Measurements from ENCODE around the gene COL5A1.
A peak's percentile ranks its signal among the peaks of the same experiment; 100 is the strongest.

Gene COL5A1

DNA sequence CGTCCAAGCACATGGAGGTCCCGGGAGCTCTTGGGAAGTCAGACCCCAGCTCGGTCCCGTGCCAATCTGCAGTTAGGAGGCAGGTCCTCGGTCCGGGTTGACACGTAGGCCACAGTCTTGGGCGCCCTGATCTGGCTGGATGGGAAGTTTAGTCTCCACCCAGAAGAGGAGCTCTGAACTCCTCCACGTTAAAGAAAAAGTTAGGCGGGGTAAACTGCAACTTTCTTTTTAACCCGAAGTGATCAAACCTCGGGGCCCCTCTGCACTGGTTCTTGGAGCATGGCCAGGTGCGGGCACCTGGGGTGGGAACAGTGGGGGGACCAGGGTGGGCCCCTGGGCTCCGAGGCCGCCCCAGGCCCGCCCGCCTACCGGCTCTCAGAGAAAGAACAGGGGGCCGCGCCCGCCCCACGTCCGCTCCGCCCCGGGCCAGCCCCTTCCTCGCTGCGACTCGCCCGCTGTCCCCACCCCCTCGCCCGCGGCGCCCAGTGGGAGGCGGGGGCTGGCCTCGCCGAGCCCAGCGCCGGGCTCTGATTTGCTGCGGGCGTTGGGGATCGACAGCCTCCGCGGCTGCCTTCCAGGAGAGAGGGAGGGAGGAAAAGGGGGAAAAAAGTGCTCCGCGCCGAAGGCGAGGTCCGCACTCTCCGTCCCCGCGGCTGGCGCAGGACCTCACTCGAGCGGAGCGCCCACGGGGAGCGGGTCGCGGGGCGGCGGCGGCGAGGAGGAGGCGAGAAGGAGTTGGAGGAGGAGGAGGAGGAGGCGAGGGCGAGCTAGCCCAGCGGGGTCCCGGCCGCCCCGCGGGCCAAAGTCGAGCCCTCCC, at the start of gene COL5A1:
TSS of gene COL5A1 (plus strand) at position 631 of the 817 bp plus-strand sequence. CDS start 385 bp downstream, outside the sequence.
- intact Hi-C loops (cut with DNase I; ENCODE audit: low total_unique reads) = loop anchor here (5.0 to 10.0 kb wide), 2 partner anchors 189 to 467 kb away; no protein-coding TSS in a partner anchor

DNA sequence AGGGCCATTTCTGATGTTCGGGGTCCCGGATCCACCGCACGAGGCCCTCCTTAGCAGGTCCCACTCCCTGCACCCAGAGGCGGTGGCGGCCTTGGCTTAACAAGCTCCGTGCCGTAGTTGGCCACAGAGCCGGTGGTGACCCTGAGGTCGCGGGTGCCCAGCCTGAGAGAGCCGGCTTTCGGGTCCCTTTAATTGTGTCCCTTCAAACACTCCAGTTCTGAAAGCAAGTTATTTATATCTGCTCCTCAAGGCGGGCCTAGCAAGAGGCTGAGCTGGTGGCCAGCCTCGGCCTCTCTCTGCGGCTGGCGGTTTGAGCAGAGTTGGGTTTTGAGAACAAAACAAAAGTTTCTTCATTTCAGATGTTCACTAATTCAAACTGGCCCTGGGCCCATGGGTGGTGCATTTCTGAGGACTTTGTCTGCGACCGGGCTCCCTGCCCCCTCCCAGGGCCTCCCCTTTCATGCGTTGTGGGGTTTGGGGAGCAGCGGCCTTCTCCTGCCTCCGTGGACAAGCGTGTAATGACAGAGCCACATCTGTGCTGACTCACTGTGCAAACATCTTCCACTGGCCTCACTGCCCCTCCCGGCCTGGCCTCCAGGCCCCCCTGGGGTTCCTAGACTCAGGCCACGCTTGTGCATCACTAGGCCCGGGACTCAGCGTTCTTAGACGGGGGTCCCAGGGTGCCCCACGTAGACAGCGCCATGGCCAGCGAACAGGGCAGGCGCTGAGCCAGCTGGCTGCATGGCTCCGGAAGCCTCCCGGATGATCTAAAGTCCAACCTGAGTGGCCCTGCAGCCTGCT, 49.4 kb upstream of the COL5A1 start:
- peak; percentile 45 to 79 for DNase-seq
- no peak for TF ChIP-seq CTCF (IDR thresholded peaks at IDR 0.05)
- Histone ChIP-seq H3K4me1 (peaks cover 0 to 28% (median 23%) of the 10 kb centered on the region in 4 donors), H3K36me3 (no peaks in the 10 kb centered on the region), H3K4me3 (no peak overlapping the region), H3K27ac (peak overlapping the region; percentile 69 to 79), H3K9me3 (no peaks in the 10 kb centered on the region), H3K27me3 (no peaks in the 10 kb centered on the region)
- intact Hi-C loops (cut with DNase I; ENCODE audit: low total_unique reads) = no loop called here

More for the DNA sequence above, at the start of gene COL5A1:
- TF ChIP-seq CTCF (IDR thresholded peaks at IDR 0.05) = peak; percentile 44 to 60
- Histone ChIP-seq H3K27me3 (no peaks in the 10 kb centered on the region), H3K27ac (peak within 1 kb of the TSS; percentile 96 to 98), H3K36me3 (no peaks in the 10 kb centered on the region), H3K4me3 (peak within 1 kb of the TSS; percentile 82 to 91), H3K9me3 (no peaks in the 10 kb centered on the region), H3K4me1 (peaks cover 0 to 44% (median 27%) of the 10 kb centered on the region in 4 donors)
- DNase-seq = peak; percentile 91 to 97

GRCh38 chr9:134592819-134593200, 48.8 kb upstream of the COL5A1 start:
- Histone ChIP-seq H3K27ac (peak overlapping the region; percentile 69 to 79), H3K27me3 (no peaks in the 10 kb centered on the region), H3K36me3 (no peaks in the 10 kb centered on the region), H3K4me1 (peaks cover 0 to 28% (median 23%) of the 10 kb centered on the region in 4 donors), H3K4me3 (no peak overlapping the region), H3K9me3 (no peaks in the 10 kb centered on the region)
- no peak for DNase-seq
- TF ChIP-seq CTCF (IDR thresholded peaks at IDR 0.05) = no peak
- intact Hi-C loops (cut with DNase I; ENCODE audit: low total_unique reads) = no loop called here

- no peak overlapping the region for H3K27ac ChIP-seq
- intact Hi-C loops (cut with DNase I; ENCODE audit: low total_unique reads) = no loop called here
- peak in 1 of 2 donors; percentile 51 for DNase-seq
Observed at GRCh38 chr9:134593286-134594077, 48.1 kb upstream of the COL5A1 start.

More at GRCh38 chr9:134593286-134594077, 48.1 kb upstream of the COL5A1 start:
- Histone ChIP-seq H3K9me3 (no peaks in the 10 kb centered on the region), H3K4me3 (no peak overlapping the region), H3K4me1 (peaks cover 0 to 34% (median 27%) of the 10 kb centered on the region in 4 donors), H3K27me3 (no peaks in the 10 kb centered on the region), H3K36me3 (no peaks in the 10 kb centered on the region)
- TF ChIP-seq CTCF (IDR thresholded peaks at IDR 0.05) = no peak

Measured in tibial artery (tissue), 4 donors.